Gastroesophageal sphincter (tissue), 3 donors: ENCODE data around the gene ENDOD1.

Source experiments
- CTCF ChIP-seq, 4 experiments: fragments of 200-600 bp in 2 of 4; fragments of 450-650 bp in 2 of 4; sonication (generic) in 1 of 4; IDR thresholded peaks; one replicate each; pipeline ENCODE4 v1.5.1; 2017 to 2019; ENCODE audit warnings: antibody characterized with exemption in 4 of 4, mild to moderate bottlenecking in 2 of 4, moderate library complexity in 2 of 4
- POLR2A ChIP-seq, 2 donors: fragments of 450-650 bp; IDR thresholded peaks; one replicate each; pipeline ENCODE4 v1.6.1; 2017; ENCODE audit warnings: antibody characterized with exemption in 2 of 2, mild to moderate bottlenecking in 2 of 2, moderate library complexity in 1 of 2

GRCh38 chr11:95066716-95067038 is 23.0 kb upstream of the ENDOD1 start, which contains the start of gene SRSF8:
- TF ChIP-seq POLR2A (IDR thresholded peaks at IDR 0.05) = no peak
- TF ChIP-seq CTCF (IDR thresholded peaks at IDR 0.05) = no peak
